Endothelial cell of umbilical vein (primary cell): ENCODE data around the gene SSC5D. TPM values are rescaled to one million over a fixed set of nuclear protein-coding genes. Genes with fewer than 3 reads are reported as not detected.

Experiments used
- BruUV-seq: library from RNA; stranded (reverse); fragments of 400-500 nt; replicated peaks from 2 replicates; lab custom pipeline; 2021; lab: Mats Ljungman, UMichigan
- CTCF ChIA-PET: fragments of 300-600, 350-600 bp; sonication (Branson Sonifier 250); formaldehyde crosslinking; loops from one replicate; lab custom pipeline; 2021; ENCODE audit warnings: antibody characterized with exemption, inconsistent platforms; lab: Charles Lee
- POLR2A ChIA-PET: fragments of 300-600, 350-600 bp; sonication (Branson Sonifier 250); formaldehyde crosslinking; loops from one replicate; lab custom pipeline; 2021; ENCODE audit warnings: antibody characterized with exemption, inconsistent platforms; lab: Charles Lee
- DNase-seq: peaks from one replicate; pipeline ENCODE4 v3.0.0-alpha.2; 2011; ENCODE audit warnings: low read depth, low spot score
- FAIRE-seq: peaks from 2 replicates; lab custom pipeline; 2011; peaks lifted over from hg19 to GRCh38; lab: Jason Lieb, UNC
- H2AFZ ChIP-seq: 2 replicates; pipeline ENCODE4 v1.6.0; 2012; ENCODE audit warnings: low read depth, low read length, control low read depth, inconsistent platforms
- H3K27ac ChIP-seq: 2 replicates; pipeline ENCODE4 v1.5.1; 2011; ENCODE audit warnings: low read depth, mild to moderate bottlenecking, control low read depth, low read length, moderate library complexity; ENCODE audit not compliant: insufficient read depth
- H3K27me3 ChIP-seq, 2 experiments: 2 replicates each; pipeline versions ENCODE4 v1.6.0 to v1.6.1; 2011; ENCODE audit warnings: low read length in 2 of 2, mixed read lengths in 1 of 2; ENCODE audit not compliant: control insufficient read depth in 2 of 2, insufficient read depth in 2 of 2
- H3K36me3 ChIP-seq, 2 experiments: 2 replicates in 1 of 2; 3 replicates in 1 of 2; pipeline ENCODE4 v1.5.1; 2011; ENCODE audit warnings: low read length in 2 of 2, mild to moderate bottlenecking in 1 of 2, moderate library complexity in 1 of 2; ENCODE audit not compliant: control insufficient read depth in 2 of 2, insufficient read depth in 2 of 2; ENCODE audit errors: extremely low read depth in 1 of 2
- H3K4me1 ChIP-seq: 3 replicates; pipeline ENCODE4 v1.5.1; 2011; ENCODE audit warnings: mild to moderate bottlenecking, low read length; ENCODE audit not compliant: control insufficient read depth, insufficient read depth; ENCODE audit errors: extremely low read depth
- H3K4me2 ChIP-seq: 2 replicates; pipeline ENCODE4 v1.6.1; 2011; ENCODE audit warnings: low read length, control low read depth, mixed read lengths; ENCODE audit not compliant: insufficient read depth
- H3K4me3 ChIP-seq, 3 experiments: fragments of 200-600 bp in 1 of 3; sonication (generic), shearing (Covaris generic) in 1 of 3; replicated peaks in 1 of 3; 2 replicates each; pipeline ENCODE4 v1.5.1; 2011 to 2016; ENCODE audit warnings: control low read depth in 3 of 3, low read length in 3 of 3, mild to moderate bottlenecking in 2 of 3, inconsistent platforms in 1 of 3, low read depth in 1 of 3, moderate library complexity in 1 of 3; ENCODE audit not compliant: insufficient read depth in 1 of 3
- H3K79me2 ChIP-seq: 2 replicates; pipeline ENCODE4 v1.6.0; 2012; ENCODE audit warnings: low read length, inconsistent platforms; ENCODE audit not compliant: control insufficient read depth, insufficient read depth
- H3K9ac ChIP-seq: replicated peaks from 2 replicates; pipeline ENCODE3; 2011; ENCODE audit warnings: low read length, control low read depth; ENCODE audit not compliant: insufficient read depth; ENCODE audit errors: extremely low read depth
- H3K9me1 ChIP-seq: replicated peaks from 3 replicates; pipeline ENCODE4 v1.6.0; 2011; ENCODE audit warnings: mild to moderate bottlenecking, low read length; ENCODE audit not compliant: control insufficient read depth, insufficient read depth; ENCODE audit errors: extremely low read depth
- H3K9me3 ChIP-seq: replicated peaks from 2 replicates; pipeline ENCODE4 v1.5.1; 2012; ENCODE audit warnings: low read length, inconsistent platforms; ENCODE audit not compliant: control insufficient read depth, insufficient read depth
- H4K20me1 ChIP-seq: replicated peaks from 2 replicates; pipeline ENCODE3; 2011; ENCODE audit warnings: mild to moderate bottlenecking, low read length; ENCODE audit not compliant: control insufficient read depth, insufficient read depth; ENCODE audit errors: extremely low read depth
- CTCF ChIP-seq, 2 donors: IDR thresholded peaks; 1 replicate in 1 of 2; 2 replicates in 1 of 2; pipeline ENCODE4 v1.5.1; 2011; ENCODE audit warnings: low read length in 2 of 2, mild to moderate bottlenecking in 2 of 2, moderate library complexity in 2 of 2, control low read depth in 1 of 2, inconsistent platforms in 1 of 2, low read depth in 1 of 2; ENCODE audit not compliant: insufficient read depth in 1 of 2; ENCODE audit errors: extremely low read depth in 1 of 2
- FOS ChIP-seq: IDR thresholded peaks from 2 replicates; pipeline ENCODE4 v1.6.1; 2011; ENCODE audit warnings: mild to moderate bottlenecking, low read length, moderate library complexity, borderline replicate concordance; ENCODE audit not compliant: insufficient read depth
- GATA2 ChIP-seq: IDR thresholded peaks from 2 replicates; pipeline ENCODE4 v1.7.0; 2011; ENCODE audit warnings: low read depth, mild to moderate bottlenecking, moderate library complexity, mixed read lengths, low read length; ENCODE audit not compliant: insufficient read length, insufficient read depth
- JUN ChIP-seq: IDR thresholded peaks from 2 replicates; pipeline ENCODE4 v1.6.1; 2011; ENCODE audit warnings: borderline replicate concordance, low read depth; ENCODE audit not compliant: insufficient read length, insufficient read depth
- MAX ChIP-seq: IDR thresholded peaks from 2 replicates; pipeline ENCODE4 v1.6.1; 2011; ENCODE audit not compliant: insufficient read depth, insufficient read length
- POLR2A ChIP-seq: IDR thresholded peaks from 2 replicates; pipeline ENCODE4 v1.6.1; 2012; ENCODE audit warnings: low read depth, mild to moderate bottlenecking, control low read depth, low read length
- POLR2AphosphoS5 ChIP-seq: IDR thresholded peaks from 2 replicates; pipeline ENCODE4 v1.6.1; 2012; ENCODE audit warnings: low read depth, mild to moderate bottlenecking, control low read depth, low read length, moderate library complexity; ENCODE audit not compliant: insufficient read depth
- dilution Hi-C: fragments of 300-500 bp; cut with MboI; formaldehyde crosslinking; loops from one replicate; pipeline ENCODE4 v1.15.0; 2019; ENCODE audit warnings: low sequenced_read_pairs; ENCODE audit not compliant: extremely low pct_ligation_motif_present
- intact Hi-C: fragments of 100-400 bp; cut with micrococcal nuclease; formaldehyde crosslinking; loops from one replicate; pipeline ENCODE4 v1.10.0; 2022
- polyA plus RNA-seq, 4 experiments: library from polyadenylated mRNA; depleted of rRNA in 3 of 4; stranded (reverse) in 3 of 4; unstranded in 1 of 4; fragments of >200 nt; gene quantifications; 2 replicates each; pipeline versions ENCODE4 v1.2.1 to v1.2.3, GENCODE V29; 2011 to 2012; ENCODE audit warnings: missing spikeins in 1 of 4
- total RNA-seq: library from RNA; stranded (reverse); gene quantifications from 2 replicates; pipeline ENCODE4 v1.2.3, GENCODE V29; 2021

The SSC5D gene
- total and polyA plus RNA-seq, 2 donors (not counting 3 experiments of a cell fraction or from before 2014, with no cell fraction given), result 0.47 to 1.3 TPM

- no peaks in the 10 kb centered on the region for H3K79me2 ChIP-seq
- peak overlapping the region; percentile 40 for H3K9ac ChIP-seq
- no peaks in the 10 kb centered on the region for H3K27me3 ChIP-seq
- dilution Hi-C loops (no loop called here), intact Hi-C loops (loop anchor here (1.0 to 5.0 kb wide), 5 partner anchors 14 to 162 kb away; partner anchors contain the start of genes RPL28, TMEM238, ZNF628 and ZNF784)
- H3K9me1 ChIP-seq, result no peaks in the 10 kb centered on the region
- TF ChIP-seq JUN (no peak), POLR2A (peak; percentile 77), GATA2 (no peak), POLR2AphosphoS5 (no peak), CTCF (IDR thresholded peaks at IDR 0.05; ENCODE audit: extremely low read depth in 1 of 2, insufficient read depth in 1 of 2, low read depth in 1 of 2, low read length in 2 of 2) (peak in 1 of 2 donors; percentile 1), MAX (no peak), FOS (no peak)
- DNase-seq (peak; percentile 57), FAIRE-seq (no peak)
- BruUV-seq, result no TSS peak
- peak overlapping the region; percentile 84 for H3K4me2 ChIP-seq
- ChIA-PET POLR2A (interaction anchor here (1.0 to 1.1 kb wide), 3 partner anchors 14 to 54 kb away, joined by 4 to 6 read pairs (median 4); partner anchors contain the start of genes UBE2S and ZNF628), CTCF (interaction anchor here (0.6 to 1.5 kb wide), 7 partner anchors 9 to 326 kb away, joined by 3 to 21 read pairs (median 4); no protein-coding TSS in a partner anchor)
- H3K9me3 ChIP-seq, result no peaks in the 10 kb centered on the region
- no peaks in the 10 kb centered on the region for H3K36me3 ChIP-seq
- H3K27ac ChIP-seq, result peak overlapping the region; percentile 14
- H3K4me1 ChIP-seq, result peaks cover 13% of the 10 kb centered on the region
- no peaks in the 10 kb centered on the region for H4K20me1 ChIP-seq
- peak overlapping the region; percentile 13 to 55 (median 52) for H3K4me3 ChIP-seq
- H2AFZ ChIP-seq, result peak overlapping the region; percentile 61
Observed at GRCh38 chr19:55461974-55462626, 26.1 kb upstream of the SSC5D start.
